Daoy (cell line): Measurements from ENCODE around the gene IFNA1. TPM values are rescaled to one million over a fixed set of nuclear protein-coding genes. Genes with fewer than 3 reads are reported as not detected.
"Not testable (repeated sequence)": the region's sequence is repeated elsewhere in the genome, so short reads cannot be mapped to it uniquely, and the experiment has no call there.

Source experiments
- DNase-seq: peaks from one replicate; pipeline ENCODE4 v3.0.0-alpha.2; 2015; ENCODE audit warnings: low read depth
- total RNA-seq: library from RNA; depleted of rRNA; stranded (reverse); fragments of >200 nt; shearing (Covaris generic); gene quantifications from 2 replicates; pipeline ENCODE4 v1.2.3, GENCODE V29; 2014; rRNA removed

Gene IFNA1
- total RNA-seq, 1 experiment from 2014 or later: not detected

- DNase-seq: no peak
These were observed 3.8 kb downstream of the IFNA1 start for GRCh38 chr9:21443849-21444625.

GRCh38 chr9:21449312-21449711 lies 9.1 kb downstream of the IFNA1 start:
- DNase-seq: not testable (repeated sequence)

- DNase-seq: no peak
These were observed 10.6 kb downstream of the IFNA1 start for GRCh38 chr9:21450733-21451394.

GRCh38 chr9:21452681-21453080 lies 12.4 kb downstream of the IFNA1 start:
- no peak for DNase-seq

GRCh38 chr9:21454149-21454548 lies 13.9 kb downstream of the IFNA1 start:
- DNase-seq: no peak

GRCh38 chr9:21455320-21455719 lies 15.1 kb downstream of the IFNA1 start:
- DNase-seq: no peak

GRCh38 chr9:21461377-21461776 lies 21.1 kb downstream of the IFNA1 start:
- DNase-seq: no peak

GRCh38 chr9:21465138-21465537 lies 24.9 kb downstream of the IFNA1 start:
- DNase-seq: no peak

- no peak for DNase-seq
These were observed 25.8 kb downstream of the IFNA1 start for GRCh38 chr9:21465859-21466518.

GRCh38 chr9:21470126-21470525 lies 29.9 kb downstream of the IFNA1 start:
- no peak for DNase-seq

GRCh38 chr9:21473236-21473635 lies 33.0 kb downstream of the IFNA1 start:
- DNase-seq: no peak

- DNase-seq: no peak
These were observed 37.2 kb downstream of the IFNA1 start for GRCh38 chr9:21477466-21477865.

GRCh38 chr9:21479152-21479702 lies 39.0 kb downstream of the IFNA1 start:
- DNase-seq: no peak

- DNase-seq: no peak
These were observed 41.3 kb downstream of the IFNA1 start for GRCh38 chr9:21481470-21482056.

- DNase-seq: no peak
These were observed 42.0 kb downstream of the IFNA1 start, which contains the start of gene IFNE for GRCh38 chr9:21482213-21482612. Gene IFNE, minus strand, starts transcription at chr9:21482313. Its CDS starts 619 bp downstream, at chr9:21481694.

Other genes starting within 250 kb of the IFNA1 start
- not detected in 2 replicates for gene IFNA7, start 238.2 kb upstream of the IFNA1 start, total RNA-seq
- gene IFNA10, start 233.3 kb upstream of the IFNA1 start, total RNA-seq: not detected in 2 replicates
- gene IFNA16, start 223.1 kb upstream of the IFNA1 start, total RNA-seq: not detected in 2 replicates
- not detected in 2 replicates for gene IFNA17, start 212.2 kb upstream of the IFNA1 start, total RNA-seq
- gene IFNA14, start 200.4 kb upstream of the IFNA1 start, total RNA-seq: not detected in 2 replicates
- not detected in 2 replicates for gene IFNA5, start 135.1 kb upstream of the IFNA1 start, total RNA-seq
- not detected in 2 replicates for gene KLHL9, start 105.0 kb upstream of the IFNA1 start, total RNA-seq
- not detected in 2 replicates for gene IFNA6, start 89.6 kb upstream of the IFNA1 start, total RNA-seq
- gene IFNA13, start 72.4 kb upstream of the IFNA1 start, total RNA-seq: not detected in 2 replicates
- not detected in 2 replicates for gene IFNA2, start 55.0 kb upstream of the IFNA1 start, total RNA-seq
- not detected in 2 replicates for gene IFNA8, start 31.3 kb upstream of the IFNA1 start, total RNA-seq
- gene IFNE, start 41.9 kb downstream of the IFNA1 start, total RNA-seq: not detected in 2 replicates